Neural cell (in vitro differentiated cells): ENCODE results near the gene LEPR. TPM values are rescaled to one million over a fixed set of nuclear protein-coding genes. Genes with fewer than 3 reads are reported as not detected.
"Not testable (repeated sequence)": the region's sequence is repeated elsewhere in the genome, so short reads cannot be mapped to it uniquely, and the experiment has no call there.

Experiments
- H2AFZ ChIP-seq: fragments of 200-600, 300-800 bp; sonication (generic), shearing (Covaris generic); 2 replicates; pipeline ENCODE4 v1.6.0; 2014; ENCODE audit warnings: low read depth, mild to moderate bottlenecking, antibody characterized with exemption, low read length, moderate library complexity
- H3F3A ChIP-seq: fragments of 200-600 bp; shearing (Covaris generic); 2 replicates; pipeline ENCODE4 v1.6.1; 2016; ENCODE audit warnings: mild to moderate bottlenecking, moderate library complexity, mixed read lengths, antibody characterized with exemption, low read length; ENCODE audit not compliant: insufficient read depth, poor library complexity, severe bottlenecking
- H3K27ac ChIP-seq: fragments of 200-600, 300-800 bp; sonication (generic), shearing (Covaris generic); 2 replicates; pipeline ENCODE4 v1.5.1; 2014; ENCODE audit warnings: mild to moderate bottlenecking, low read length, moderate library complexity
- H3K27me3 ChIP-seq: fragments of 300-800, 200-600 bp; sonication (generic), shearing (Covaris generic); 2 replicates; pipeline ENCODE4 v1.6.0; 2014; ENCODE audit warnings: mild to moderate bottlenecking, low read depth, low read length, moderate library complexity; ENCODE audit not compliant: insufficient read depth
- H3K36me3 ChIP-seq: fragments of 300-800, 200-600 bp; sonication (generic), shearing (Covaris generic); 2 replicates; pipeline ENCODE4 v1.5.1; 2014; ENCODE audit warnings: mild to moderate bottlenecking, antibody characterized with exemption, low read length, moderate library complexity; ENCODE audit not compliant: insufficient read depth
- H3K4me2 ChIP-seq: fragments of 300-800, 200-600 bp; sonication (generic), shearing (Covaris generic); 2 replicates; pipeline ENCODE4 v1.6.0; 2014; ENCODE audit warnings: mild to moderate bottlenecking, low read length
- H3K4me3 ChIP-seq: fragments of 300-800, 200-600 bp; sonication (generic), shearing (Covaris generic); 2 replicates; pipeline ENCODE4 v1.5.1; 2014; ENCODE audit warnings: mild to moderate bottlenecking, low read length, moderate library complexity
- H3K79me2 ChIP-seq: fragments of 200-600 bp; shearing (Covaris generic); replicated peaks from 2 replicates; pipeline ENCODE4 v1.6.0; 2014; ENCODE audit warnings: mild to moderate bottlenecking, low read length, moderate library complexity; ENCODE audit not compliant: insufficient read depth
- H3K9ac ChIP-seq: fragments of 300-800, 200-600 bp; sonication (generic), shearing (Covaris generic); 2 replicates; pipeline ENCODE4 v1.6.1; 2016; ENCODE audit warnings: mild to moderate bottlenecking, low read length, mixed read lengths
- H3K9me2 ChIP-seq: fragments of 200-600 bp; shearing (Covaris generic); 2 replicates; pipeline ENCODE4 v1.6.1; 2016; ENCODE audit warnings: mild to moderate bottlenecking, low read length, mixed read lengths; ENCODE audit not compliant: insufficient read depth
- H3K9me3 ChIP-seq: fragments of 200-600, 300-800 bp; sonication (generic), shearing (Covaris generic); 2 replicates; pipeline ENCODE4 v1.6.1; 2016; ENCODE audit warnings: mild to moderate bottlenecking, mixed run types, low read length, moderate library complexity, mixed read lengths
- H4K20me1 ChIP-seq: fragments of 200-600 bp; shearing (Covaris generic); 2 replicates; pipeline ENCODE4 v1.6.1; 2016; ENCODE audit warnings: mild to moderate bottlenecking, mixed run types; ENCODE audit not compliant: insufficient read depth
- EP300 ChIP-seq: fragments of 450-650 bp; conservative IDR thresholded peaks from 2 replicates; pipeline ENCODE4 v1.6.1; 2014; ENCODE audit warnings: antibody characterized with exemption, mild to moderate bottlenecking, moderate library complexity; ENCODE audit not compliant: poor library complexity, severe bottlenecking
- EZH2 ChIP-seq: fragments of 200-600, 300-800 bp; shearing (Covaris generic), sonication (generic); IDR thresholded peaks from 2 replicates; pipeline ENCODE4 v1.6.1; 2014; ENCODE audit warnings: antibody characterized with exemption, low read length, borderline replicate concordance, mild to moderate bottlenecking; ENCODE audit not compliant: insufficient read depth, poor library complexity, severe bottlenecking
- MXI1 ChIP-seq: fragments of 450-650 bp; conservative IDR thresholded peaks from 2 replicates; pipeline ENCODE4 v1.6.1; 2014; ENCODE audit warnings: antibody characterized with exemption, mild to moderate bottlenecking; ENCODE audit not compliant: poor library complexity, severe bottlenecking
- POLR2AphosphoS5 ChIP-seq: IDR thresholded peaks from 2 replicates; pipeline ENCODE4 v1.6.1; 2012
- RAD21 ChIP-seq: fragments of 450-650 bp; conservative IDR thresholded peaks from 2 replicates; pipeline ENCODE4 v1.6.1; 2014; ENCODE audit warnings: antibody characterized with exemption, mild to moderate bottlenecking, moderate library complexity
- SMC3 ChIP-seq: fragments of 450-650 bp; conservative IDR thresholded peaks from 2 replicates; pipeline ENCODE4 v1.6.1; 2014; ENCODE audit warnings: antibody characterized with exemption, mild to moderate bottlenecking, moderate library complexity; ENCODE audit not compliant: poor library complexity
- TAF1 ChIP-seq: IDR thresholded peaks from 2 replicates; pipeline ENCODE4 v1.6.1; 2012; ENCODE audit warnings: low read depth
- polyA plus RNA-seq: library from polyadenylated mRNA; depleted of rRNA; stranded (reverse); fragments of >200 nt; gene quantifications from 2 replicates; pipeline ENCODE4 v1.2.3, GENCODE V29; 2014
- TF ChIP-seq, protein P1 (sequence below): fragments of 450-650 bp; IDR thresholded peaks from 2 replicates; pipeline ENCODE4 v1.5.1; 2014; ENCODE audit warnings: antibody characterized with exemption, mild to moderate bottlenecking, moderate library complexity; ENCODE audit not compliant: poor library complexity, severe bottlenecking
- TF ChIP-seq, protein P2 (sequence below): IDR thresholded peaks from 2 replicates; pipeline ENCODE4 v1.6.1; 2012; ENCODE audit warnings: borderline replicate concordance

The LEPR gene
- polyA plus RNA-seq, 1 donor from 2014 or later = 4.0 TPM

- no peak for TF ChIP-seq SMC3
- TF ChIP-seq, protein P1, sequence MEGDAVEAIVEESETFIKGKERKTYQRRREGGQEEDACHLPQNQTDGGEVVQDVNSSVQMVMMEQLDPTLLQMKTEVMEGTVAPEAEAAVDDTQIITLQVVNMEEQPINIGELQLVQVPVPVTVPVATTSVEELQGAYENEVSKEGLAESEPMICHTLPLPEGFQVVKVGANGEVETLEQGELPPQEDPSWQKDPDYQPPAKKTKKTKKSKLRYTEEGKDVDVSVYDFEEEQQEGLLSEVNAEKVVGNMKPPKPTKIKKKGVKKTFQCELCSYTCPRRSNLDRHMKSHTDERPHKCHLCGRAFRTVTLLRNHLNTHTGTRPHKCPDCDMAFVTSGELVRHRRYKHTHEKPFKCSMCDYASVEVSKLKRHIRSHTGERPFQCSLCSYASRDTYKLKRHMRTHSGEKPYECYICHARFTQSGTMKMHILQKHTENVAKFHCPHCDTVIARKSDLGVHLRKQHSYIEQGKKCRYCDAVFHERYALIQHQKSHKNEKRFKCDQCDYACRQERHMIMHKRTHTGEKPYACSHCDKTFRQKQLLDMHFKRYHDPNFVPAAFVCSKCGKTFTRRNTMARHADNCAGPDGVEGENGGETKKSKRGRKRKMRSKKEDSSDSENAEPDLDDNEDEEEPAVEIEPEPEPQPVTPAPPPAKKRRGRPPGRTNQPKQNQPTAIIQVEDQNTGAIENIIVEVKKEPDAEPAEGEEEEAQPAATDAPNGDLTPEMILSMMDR = no peak
- no peak for TF ChIP-seq RAD21
- Histone ChIP-seq H4K20me1 (no peaks in the 10 kb centered on the region), H3F3A (no peaks in the 10 kb centered on the region), H2AFZ (no peak overlapping the region), H3K9ac (no peak overlapping the region), H3K4me3 (no peak overlapping the region), H3K4me2 (no peak overlapping the region), H3K27ac (no peak overlapping the region), H3K9me3 (no peaks in the 10 kb centered on the region), H3K9me2 (no peaks in the 10 kb centered on the region), H3K36me3 (no peaks in the 10 kb centered on the region), H3K79me2 (no peaks in the 10 kb centered on the region), H3K27me3 (no peaks in the 10 kb centered on the region)
Observed at GRCh38 chr1:65449214-65449823, 28.9 kb downstream of the LEPR start.

DNA sequence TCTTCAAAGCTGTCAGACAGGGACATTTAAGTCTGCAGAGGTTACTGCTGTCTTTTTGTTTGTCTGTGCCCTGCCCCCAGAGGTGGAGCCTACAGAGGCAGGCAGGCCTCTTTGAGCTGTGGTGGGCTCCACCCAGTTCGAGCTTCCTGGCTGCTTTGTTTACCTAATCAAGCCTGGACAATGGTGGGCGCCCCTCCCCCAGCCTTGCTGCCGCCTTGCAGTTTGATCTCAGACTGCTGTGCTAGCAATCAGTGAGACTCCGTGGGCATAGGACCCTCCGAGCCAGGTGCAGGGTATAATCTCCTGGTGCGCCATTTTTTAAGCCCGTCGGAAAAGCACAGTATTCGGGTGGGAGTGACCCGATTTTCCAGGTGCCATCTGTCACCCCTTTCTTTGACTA lies 35.2 kb downstream of the LEPR start:
- not testable (repeated sequence) for H2AFZ ChIP-seq, H3K9me2 ChIP-seq, H3K79me2 ChIP-seq, H3K27ac ChIP-seq, H3K27me3 ChIP-seq, H4K20me1 ChIP-seq, H3K4me3 ChIP-seq, H3K4me2 ChIP-seq, H3K9ac ChIP-seq, H3K36me3 ChIP-seq, H3F3A ChIP-seq, H3K9me3 ChIP-seq

GRCh38 chr1:65456481-65456880 lies 36.0 kb downstream of the LEPR start:
- no peaks in the 10 kb centered on the region for H3K79me2 ChIP-seq
- H3K9me3 ChIP-seq = no peaks in the 10 kb centered on the region
- TF ChIP-seq, protein P2, sequence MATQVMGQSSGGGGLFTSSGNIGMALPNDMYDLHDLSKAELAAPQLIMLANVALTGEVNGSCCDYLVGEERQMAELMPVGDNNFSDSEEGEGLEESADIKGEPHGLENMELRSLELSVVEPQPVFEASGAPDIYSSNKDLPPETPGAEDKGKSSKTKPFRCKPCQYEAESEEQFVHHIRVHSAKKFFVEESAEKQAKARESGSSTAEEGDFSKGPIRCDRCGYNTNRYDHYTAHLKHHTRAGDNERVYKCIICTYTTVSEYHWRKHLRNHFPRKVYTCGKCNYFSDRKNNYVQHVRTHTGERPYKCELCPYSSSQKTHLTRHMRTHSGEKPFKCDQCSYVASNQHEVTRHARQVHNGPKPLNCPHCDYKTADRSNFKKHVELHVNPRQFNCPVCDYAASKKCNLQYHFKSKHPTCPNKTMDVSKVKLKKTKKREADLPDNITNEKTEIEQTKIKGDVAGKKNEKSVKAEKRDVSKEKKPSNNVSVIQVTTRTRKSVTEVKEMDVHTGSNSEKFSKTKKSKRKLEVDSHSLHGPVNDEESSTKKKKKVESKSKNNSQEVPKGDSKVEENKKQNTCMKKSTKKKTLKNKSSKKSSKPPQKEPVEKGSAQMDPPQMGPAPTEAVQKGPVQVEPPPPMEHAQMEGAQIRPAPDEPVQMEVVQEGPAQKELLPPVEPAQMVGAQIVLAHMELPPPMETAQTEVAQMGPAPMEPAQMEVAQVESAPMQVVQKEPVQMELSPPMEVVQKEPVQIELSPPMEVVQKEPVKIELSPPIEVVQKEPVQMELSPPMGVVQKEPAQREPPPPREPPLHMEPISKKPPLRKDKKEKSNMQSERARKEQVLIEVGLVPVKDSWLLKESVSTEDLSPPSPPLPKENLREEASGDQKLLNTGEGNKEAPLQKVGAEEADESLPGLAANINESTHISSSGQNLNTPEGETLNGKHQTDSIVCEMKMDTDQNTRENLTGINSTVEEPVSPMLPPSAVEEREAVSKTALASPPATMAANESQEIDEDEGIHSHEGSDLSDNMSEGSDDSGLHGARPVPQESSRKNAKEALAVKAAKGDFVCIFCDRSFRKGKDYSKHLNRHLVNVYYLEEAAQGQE = no peak
- TF ChIP-seq SMC3 (no peak), EP300 (no peak), TAF1 (no peak), EZH2 (no peak), MXI1 (no peak), RAD21 (no peak), POLR2AphosphoS5 (no peak)
- TF ChIP-seq, protein P1 = no peak

More at GRCh38 chr1:65456481-65456880, 36.0 kb downstream of the LEPR start:
- H3K4me3 ChIP-seq = no peak overlapping the region
- no peak overlapping the region for H3K27ac ChIP-seq
- H3F3A ChIP-seq = no peaks in the 10 kb centered on the region
- H3K4me2 ChIP-seq = no peak overlapping the region
- H3K36me3 ChIP-seq = no peaks in the 10 kb centered on the region
- no peak overlapping the region for H3K9ac ChIP-seq
- H4K20me1 ChIP-seq = no peaks in the 10 kb centered on the region
- no peak overlapping the region for H2AFZ ChIP-seq
- H3K9me2 ChIP-seq = no peaks in the 10 kb centered on the region
- no peaks in the 10 kb centered on the region for H3K27me3 ChIP-seq
